GM12873 (cell line): ENCODE measurements around the gene ARPC5.

Experiments used
- CTCF ChIP-seq: IDR thresholded peaks from 2 replicates; pipeline ENCODE4 v1.5.1; 2012; ENCODE audit warnings: low read depth, mild to moderate bottlenecking, moderate library complexity, low read length, control low read depth; ENCODE audit not compliant: insufficient read depth; ENCODE audit errors: missing control alignments

ARPC5 gene

GRCh38 chr1:183597656-183598347 is 37.8 kb downstream of the ARPC5 start:
- TF ChIP-seq CTCF, result no peak

GRCh38 chr1:183596500-183596899 is 39.1 kb downstream of the ARPC5 start:
- TF ChIP-seq CTCF, result no peak

- no peak for TF ChIP-seq CTCF
These were observed 40.0 kb downstream of the ARPC5 start for GRCh38 chr1:183595537-183595936.

GRCh38 chr1:183593356-183593755 is 42.2 kb downstream of the ARPC5 start:
- no peak for TF ChIP-seq CTCF

GRCh38 chr1:183592733-183593132 is 42.9 kb downstream of the ARPC5 start:
- TF ChIP-seq CTCF, result no peak

- no peak for TF ChIP-seq CTCF
These were observed 45.1 kb downstream of the ARPC5 start, which contains the start of gene NCF2 for GRCh38 chr1:183590244-183591191. Gene NCF2, minus strand, starts transcription at chr1:183590459. Its CDS starts 130 bp downstream, at chr1:183590329.

- no peak for TF ChIP-seq CTCF
These were observed 45.7 kb downstream of the ARPC5 start for GRCh38 chr1:183589874-183590243.
